Measurements from ENCODE around the gene VCAN. TPM values are rescaled to one million over a fixed set of nuclear protein-coding genes. Genes with fewer than 3 reads are reported as not detected.

The VCAN gene
- total and polyA plus RNA-seq, 2 experiments from 2014 or later, result 133 to 404 TPM

- ATAC-seq, result no peak
- no peak for DNase-seq (ENCODE audit: low spot score)
- Histone ChIP-seq H2AFZ (peak overlapping the region; percentile 60; the same call in 1 of the 2 replicates), H3K27ac (ENCODE audit: low read depth) (no peak overlapping the region), H3K9me2 (ENCODE audit: insufficient read depth) (no peaks in the 10 kb centered on the region), H3K36me3 (ENCODE audit: insufficient read depth) (no peaks in the 10 kb centered on the region), H3K4me1 (ENCODE audit: insufficient read depth) (peaks cover 25% of the 10 kb centered on the region), H4K20me1 (replicated peaks; ENCODE audit: insufficient read depth) (no peaks in the 10 kb centered on the region), H3K27me3 (ENCODE audit: insufficient read depth) (no peaks in the 10 kb centered on the region), H3F3A (replicated peaks; ENCODE audit: low read depth) (no peaks in the 10 kb centered on the region), H3K79me2 (replicated peaks; ENCODE audit: insufficient read depth) (no peaks in the 10 kb centered on the region), H3K4me3 (no peak overlapping the region), H3K4me2 (no peak overlapping the region)
- no peak overlapping the region for H3K4me3 Mint-ChIP-seq
- no peaks in the 10 kb centered on the region for H3K27me3 Mint-ChIP-seq (ENCODE audit: insufficient read depth, low read depth, poor library complexity)
- H3K27ac Mint-ChIP-seq, result peak overlapping the region; percentile 0; the same call in 1 of the 2 replicates
- H3K36me3 Mint-ChIP-seq (ENCODE audit: low read depth), result 0 out of 3 replicates have a peak, but pooled peaks cover 4% of the 10 kb centered on the region
- TF ChIP-seq STAT1 (IDR thresholded peaks at IDR 0.05; ENCODE audit: unreplicated experiment), result no peak
- no peak for TF ChIP-seq ETS1 (IDR thresholded peaks at IDR 0.05)
- no peak for TF ChIP-seq POLR2AphosphoS5 (IDR thresholded peaks at IDR 0.05; ENCODE audit: low read depth)
- TF ChIP-seq ZNF331 (CRISPR knock-in tag; IDR thresholded peaks at IDR 0.05; ENCODE audit: low read depth), result no peak
- no peak for TF ChIP-seq JUNB (IDR thresholded peaks at IDR 0.05; ENCODE audit: unreplicated experiment)
- no peak for TF ChIP-seq ZNF462 (CRISPR knock-in tag; IDR thresholded peaks at IDR 0.05)
- TF ChIP-seq NANOG (IDR thresholded peaks at IDR 0.05; ENCODE audit: borderline replicate concordance), result no peak
- no peak for TF ChIP-seq REST (IDR thresholded peaks at IDR 0.05; ENCODE audit: unreplicated experiment)
- no peak for TF ChIP-seq CTCF (conservative IDR thresholded peaks at IDR 0.05; ENCODE audit: low read depth in 2 of 2)
- H3K4me1 Mint-ChIP-seq, result peaks cover 17% of the 10 kb centered on the region
- peaks cover 8% of the 10 kb centered on the region; the same call in 2 of the 3 replicates for H3K9me3 Mint-ChIP-seq
These were observed 20.6 kb upstream of the VCAN start for GRCh38 chr5:83450967-83451248.

All from GM23338 (cell line).